Measurements from ENCODE around the gene EGLN3.
"Not testable (repeated sequence)": the region's sequence is repeated elsewhere in the genome, so short reads cannot be mapped to it uniquely, and the experiment has no call there.

Gene EGLN3

DNA sequence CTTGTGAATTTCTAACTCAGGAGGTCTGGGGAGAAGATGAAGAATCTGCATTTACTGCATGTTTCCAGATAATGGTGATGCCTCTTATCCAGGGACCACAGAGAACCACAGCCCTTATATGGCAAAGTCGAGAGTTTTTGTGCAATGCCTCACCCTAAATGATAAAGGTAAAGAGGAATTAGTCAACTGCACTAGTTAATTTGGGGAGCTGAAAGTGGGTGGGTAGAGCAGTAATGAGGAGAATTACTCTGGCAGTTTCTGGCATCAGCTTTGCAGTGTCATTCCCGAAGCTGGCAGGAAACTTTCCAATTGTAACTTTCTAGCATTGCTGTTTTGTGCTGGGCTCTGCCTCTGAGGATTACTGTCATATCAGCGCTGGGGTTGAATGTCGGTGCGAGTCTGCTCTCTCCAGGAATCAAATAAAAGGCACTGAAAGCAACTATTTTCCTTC lies 10.3 kb downstream of the EGLN3 start:
- DNase-seq (ENCODE audit: insufficient read length, low spot score) (no peak), FAIRE-seq (no peak)

DNA sequence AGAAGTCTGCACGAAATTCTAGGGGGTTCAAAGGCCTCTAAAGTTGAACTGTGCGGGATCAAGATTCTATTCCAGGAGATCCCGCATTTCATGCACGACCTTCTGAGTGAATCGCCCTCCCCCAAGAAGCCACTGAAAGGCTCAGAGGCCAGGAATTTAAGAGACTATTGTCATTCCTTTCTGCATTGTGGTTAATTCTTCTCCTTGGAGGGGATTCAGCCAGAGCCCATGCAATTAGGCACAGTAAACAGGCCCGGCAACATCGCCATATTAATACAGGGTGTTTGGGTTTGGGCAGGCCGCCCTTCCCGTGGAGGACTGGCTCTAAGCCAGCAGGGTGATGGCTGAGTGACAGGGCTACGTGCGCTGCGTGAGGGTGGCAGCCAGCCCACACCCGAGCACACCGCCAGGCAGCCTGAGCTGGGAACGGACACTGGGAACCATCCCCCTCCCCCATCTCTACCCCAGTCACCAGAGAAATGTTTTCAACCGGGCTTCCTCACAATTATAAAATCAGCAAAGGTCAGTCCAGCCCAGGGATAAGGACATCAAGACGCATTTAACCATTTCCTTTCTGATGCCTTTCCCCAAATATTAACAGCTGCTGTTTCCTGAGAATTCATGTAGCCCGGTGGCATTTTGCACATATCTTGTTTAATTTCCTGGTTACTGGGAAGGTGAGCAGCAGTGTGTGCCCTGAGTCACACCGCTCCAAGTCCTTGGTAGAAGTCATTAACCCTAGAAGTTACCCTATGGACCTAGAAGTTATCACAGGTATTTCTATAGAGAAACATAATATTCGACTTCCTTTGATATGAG lies 12.5 kb downstream of the EGLN3 start:
- DNase-seq (ENCODE audit: insufficient read length, low spot score) (no peak), FAIRE-seq (peak; percentile 40)

DNA sequence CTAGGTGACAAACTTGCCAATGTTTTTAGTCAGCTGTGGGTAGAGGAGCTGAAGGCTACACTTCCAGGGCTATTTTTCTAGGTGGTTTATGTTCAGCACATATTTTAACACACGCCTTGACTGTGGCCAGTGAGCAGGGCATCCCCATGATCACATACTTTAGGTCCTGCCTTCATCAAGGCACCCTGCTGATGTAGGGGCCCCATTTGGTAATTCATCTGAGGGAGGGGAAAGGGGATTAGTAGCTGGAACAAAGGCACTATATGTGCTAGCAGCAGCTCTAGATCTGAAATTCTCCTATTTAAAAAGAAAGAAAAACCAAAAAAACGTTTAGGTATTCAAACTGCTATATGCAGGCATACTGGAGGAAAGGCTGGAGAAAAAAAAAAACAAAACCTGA lies 14.5 kb downstream of the EGLN3 start:
- FAIRE-seq (no peak), DNase-seq (ENCODE audit: insufficient read length, low spot score) (no peak)

DNA sequence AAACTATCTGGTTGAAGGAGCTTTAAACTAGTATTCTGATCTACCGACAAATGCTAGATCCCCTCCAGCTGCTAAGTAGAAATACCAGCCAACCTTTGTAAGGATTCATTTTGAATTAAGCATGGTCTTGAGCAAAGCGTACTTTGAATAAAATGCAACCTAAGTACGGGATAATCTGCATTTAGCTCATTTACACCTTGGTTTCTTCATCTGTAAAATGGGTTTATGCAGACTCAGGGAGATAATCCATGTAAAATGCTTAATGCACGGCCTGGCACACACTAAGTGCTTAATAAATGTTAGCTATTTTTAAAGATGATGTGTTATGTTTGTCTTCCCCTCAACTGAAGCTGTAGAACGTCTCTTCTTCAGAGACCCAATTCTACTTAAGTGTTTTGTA lies 15.9 kb downstream of the EGLN3 start:
- no peak for DNase-seq (ENCODE audit: insufficient read length, low spot score)
- FAIRE-seq: no peak

DNA sequence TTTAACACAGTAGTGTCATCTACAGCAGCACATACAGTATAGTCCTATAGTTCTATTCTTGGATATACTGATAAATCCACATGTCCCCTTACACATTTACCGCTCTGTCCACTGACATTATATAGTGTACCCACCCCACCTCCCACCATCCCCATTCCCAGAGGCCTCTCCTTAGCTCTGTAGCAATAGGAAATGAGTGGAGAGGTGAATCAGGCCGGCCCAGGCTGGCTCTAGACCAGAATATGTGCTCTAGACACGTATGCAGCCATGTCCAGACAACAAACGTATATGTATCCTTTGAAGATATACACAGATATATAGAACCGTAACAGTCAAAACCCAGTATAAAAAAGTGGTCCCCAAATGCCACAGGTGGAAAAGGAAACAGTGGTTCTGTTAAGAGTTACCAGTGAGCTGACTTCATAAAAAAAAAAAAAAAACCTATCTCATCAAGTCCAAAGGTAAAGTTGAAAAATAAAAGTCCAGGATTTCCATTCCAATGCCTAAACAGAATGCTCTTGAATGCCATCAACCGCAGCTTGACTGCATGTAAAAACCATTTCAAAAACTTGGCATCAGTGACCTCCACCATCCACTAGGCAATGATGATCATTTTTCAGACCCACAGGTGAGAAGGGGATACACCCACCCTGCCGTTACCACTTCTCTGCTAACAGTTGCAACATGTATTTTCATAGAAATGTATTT lies 16.7 kb downstream of the EGLN3 start:
- FAIRE-seq: no peak
- no peak for DNase-seq (ENCODE audit: insufficient read length, low spot score)

DNA sequence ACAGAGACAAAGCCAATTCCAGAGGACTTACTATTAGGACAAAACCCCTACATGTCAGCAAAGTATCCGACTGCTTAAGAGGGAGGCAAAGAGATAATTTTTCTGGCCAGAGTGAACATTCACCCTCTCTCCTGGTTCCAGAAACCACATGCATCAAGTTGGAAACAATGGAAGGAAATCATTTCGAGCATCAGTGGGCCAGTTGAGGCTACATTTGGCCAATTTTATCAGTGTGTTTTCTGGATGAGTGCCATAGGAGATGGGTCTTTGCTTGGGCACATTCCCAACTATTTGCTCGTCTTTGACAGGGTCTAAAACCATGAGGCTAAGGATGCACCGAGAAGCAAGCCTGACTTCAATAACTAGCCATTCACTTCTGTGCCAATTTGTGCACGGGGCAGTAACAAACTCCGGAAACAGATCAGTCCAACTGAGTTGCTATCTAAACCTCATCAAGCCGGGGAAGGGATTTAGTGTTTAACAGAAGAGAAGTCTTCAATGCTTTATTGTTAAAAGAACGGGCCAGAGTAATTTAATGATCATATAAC lies 17.4 kb downstream of the EGLN3 start:
- FAIRE-seq (no peak), DNase-seq (ENCODE audit: insufficient read length, low spot score) (no peak)

DNA sequence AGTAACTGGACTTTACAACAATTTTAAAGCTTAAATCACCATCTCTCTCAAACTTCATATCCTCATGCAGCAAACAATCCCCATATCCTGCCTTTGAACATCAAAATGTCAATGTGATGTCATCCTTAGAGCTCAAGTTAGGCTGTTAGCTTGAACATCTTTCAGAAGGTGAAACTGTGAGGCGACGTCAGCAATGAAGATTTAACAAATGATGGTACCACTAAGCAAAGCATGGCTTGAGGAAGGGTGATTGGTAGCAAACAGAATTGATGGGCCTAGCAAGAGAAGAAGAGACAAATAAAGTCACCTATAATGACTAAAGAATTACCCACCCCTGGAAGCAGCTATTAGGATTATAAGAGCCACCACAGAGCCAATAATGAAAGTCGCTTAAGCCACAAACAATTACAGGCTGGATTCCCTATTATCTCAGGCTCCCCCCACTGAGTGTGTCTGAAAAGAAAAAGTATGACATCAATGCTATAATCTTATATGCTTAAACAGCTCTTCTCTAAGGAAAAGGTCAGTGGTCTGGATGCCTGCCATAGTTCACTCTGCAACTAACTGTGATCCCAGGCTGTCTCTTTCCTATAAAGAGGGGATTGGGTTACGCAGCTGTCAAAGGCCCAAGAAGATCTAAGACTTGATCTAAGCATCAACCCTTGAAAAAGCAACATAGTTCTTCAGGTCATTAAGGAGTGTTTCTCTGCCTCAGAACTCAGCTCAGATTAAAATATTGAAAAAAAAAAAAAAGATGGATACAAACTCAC lies 18.1 kb downstream of the EGLN3 start:
- FAIRE-seq (no peak), DNase-seq (ENCODE audit: insufficient read length, low spot score) (no peak)

DNA sequence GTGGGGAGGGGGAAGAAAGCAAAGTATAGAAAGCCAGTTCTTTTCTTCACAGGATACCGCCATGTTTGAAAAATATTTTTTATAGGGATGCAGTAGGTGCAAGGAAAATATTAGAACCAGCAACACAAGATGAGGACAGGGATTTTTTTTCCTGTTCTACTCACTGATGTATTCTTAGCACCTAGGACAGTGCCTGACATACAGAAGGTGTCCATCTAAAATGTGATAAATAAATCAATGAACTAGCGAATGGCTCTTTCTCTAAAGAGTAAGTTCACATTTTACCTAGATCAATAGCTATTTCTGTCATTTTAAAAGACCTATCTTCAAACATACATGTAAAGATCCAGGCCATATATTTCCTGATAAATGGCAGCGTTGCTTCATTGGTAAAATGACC lies 18.8 kb downstream of the EGLN3 start:
- no peak for FAIRE-seq
- DNase-seq (ENCODE audit: insufficient read length, low spot score): no peak

DNA sequence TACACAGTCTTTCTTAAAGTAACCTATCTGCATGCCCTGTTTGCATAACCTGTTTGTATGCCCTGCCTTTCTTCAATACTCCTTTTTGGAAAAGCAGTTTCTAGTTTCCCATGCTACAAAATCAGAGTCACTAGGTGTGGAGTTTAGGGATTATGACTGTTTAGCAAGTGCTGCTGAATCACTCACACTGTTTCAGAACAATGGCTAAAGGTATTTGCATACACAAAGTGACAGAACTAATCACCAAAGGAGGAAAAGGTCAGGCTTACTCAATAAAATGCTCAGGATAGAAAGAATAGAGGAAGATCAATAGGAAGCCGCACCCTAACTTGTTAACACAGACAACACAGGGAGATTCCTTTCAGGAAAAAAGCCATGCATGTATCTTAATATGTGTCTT lies 19.4 kb downstream of the EGLN3 start:
- FAIRE-seq: no peak
- DNase-seq (ENCODE audit: insufficient read length, low spot score): no peak

DNA sequence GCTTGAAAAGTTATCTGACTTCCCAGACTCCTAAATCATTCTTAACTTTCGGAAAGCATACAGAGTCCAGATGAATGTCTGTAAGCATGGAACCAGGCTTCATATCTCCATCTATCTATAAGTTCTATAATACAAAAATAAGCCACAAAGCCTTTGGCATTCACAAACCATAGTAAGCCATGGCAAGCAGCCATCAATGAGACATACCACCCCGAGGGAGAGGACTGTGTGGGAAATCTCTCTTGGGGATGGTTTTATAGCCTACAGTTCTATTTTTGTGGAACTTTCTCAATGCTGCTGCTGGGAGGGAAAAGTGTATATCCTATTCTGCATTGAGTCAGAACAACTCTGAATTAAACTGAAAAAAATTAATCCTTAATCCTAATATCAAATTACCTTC lies 20.4 kb downstream of the EGLN3 start:
- FAIRE-seq (no peak), DNase-seq (ENCODE audit: insufficient read length, low spot score) (no peak)

DNA sequence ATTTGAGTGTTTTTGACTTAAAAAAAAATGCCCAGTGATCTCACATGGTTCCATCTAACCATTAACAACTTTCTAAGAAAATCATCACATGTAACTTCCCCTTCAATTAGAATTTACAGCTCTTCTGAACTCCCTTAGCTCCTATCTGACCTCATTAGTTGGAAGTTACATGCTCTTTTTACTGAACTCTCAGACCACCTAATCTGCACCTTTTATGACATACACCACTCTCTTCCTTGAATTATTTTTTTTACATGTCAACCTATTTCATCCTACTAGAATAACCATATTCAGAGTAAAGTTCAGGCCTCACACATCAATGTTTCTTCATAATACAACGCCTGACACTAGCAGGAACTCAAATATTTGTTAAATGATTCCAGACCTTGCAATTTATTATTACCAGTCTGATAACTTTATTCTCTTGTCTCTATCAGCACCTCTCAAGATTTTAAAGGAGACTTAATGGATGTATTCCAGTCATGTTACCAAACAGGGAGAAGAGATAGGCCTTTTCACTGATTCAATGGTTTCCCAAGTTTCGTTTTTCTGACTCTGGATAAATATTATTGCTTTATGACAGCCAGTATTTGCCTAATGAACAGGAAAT lies 21.0 kb downstream of the EGLN3 start:
- no peak for FAIRE-seq
- no peak for DNase-seq (ENCODE audit: insufficient read length, low spot score)

DNA sequence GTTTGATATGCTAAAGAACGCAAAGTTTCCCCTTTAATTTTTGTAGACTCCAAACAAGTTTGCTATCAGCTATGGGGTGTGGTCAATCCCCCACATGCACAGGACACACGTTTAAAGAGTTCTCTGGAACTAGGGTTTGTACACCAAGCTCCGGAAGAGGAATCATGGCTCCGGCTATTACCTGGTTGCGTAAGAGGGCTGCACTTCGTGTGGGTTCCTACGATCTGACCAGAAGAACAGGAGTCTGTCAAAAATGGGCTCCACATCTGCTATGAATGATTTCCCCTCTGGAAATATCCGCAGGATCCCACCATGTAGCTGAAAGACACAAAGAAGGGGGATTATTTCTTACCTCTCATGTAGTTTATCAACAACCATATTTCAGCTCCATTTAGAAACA lies 22.0 kb downstream of the EGLN3 start:
- no peak for FAIRE-seq

DNA sequence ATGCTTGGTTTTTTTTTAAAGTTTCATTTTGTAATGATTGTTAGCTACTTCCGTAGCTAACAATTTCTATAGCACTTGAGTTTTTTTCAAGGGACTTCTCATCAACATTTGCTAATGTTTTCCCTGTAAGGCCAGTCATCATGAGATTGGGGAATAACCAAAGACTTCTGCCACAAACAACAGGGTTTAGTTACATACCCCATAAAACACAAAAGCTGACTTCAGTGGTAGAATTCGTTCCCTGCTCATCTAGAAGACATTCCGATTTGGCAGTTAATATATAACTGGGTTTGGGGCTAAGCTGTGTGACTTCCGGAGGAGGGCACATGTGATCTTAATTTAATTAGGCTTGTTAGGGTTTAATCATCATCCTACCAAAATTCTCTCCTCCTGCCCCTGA lies 22.9 kb downstream of the EGLN3 start:
- FAIRE-seq: no peak
- DNase-seq (ENCODE audit: insufficient read length, low spot score): no peak

More for the DNA sequence above, 22.0 kb downstream of the EGLN3 start:
- DNase-seq (ENCODE audit: insufficient read length, low spot score): no peak

DNA sequence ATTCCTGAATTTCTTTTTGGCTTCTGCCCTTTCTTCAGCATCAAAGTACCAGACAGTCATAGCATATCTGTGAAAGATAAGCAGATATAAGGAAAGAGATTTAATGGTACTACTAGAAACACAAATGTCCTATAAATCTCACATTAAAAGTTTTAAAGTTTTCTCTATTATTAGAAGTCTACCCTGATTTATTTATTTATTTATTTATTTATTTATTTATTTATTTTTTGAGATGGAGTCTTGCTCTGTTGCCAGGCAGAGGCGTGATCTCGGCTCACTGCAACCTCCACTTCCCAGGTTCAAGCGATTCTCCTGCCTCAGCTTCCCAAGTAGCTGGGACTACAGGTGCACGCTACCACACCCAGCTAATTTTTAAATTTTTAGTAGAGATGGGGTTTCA lies 23.9 kb downstream of the EGLN3 start:
- not testable (repeated sequence) for FAIRE-seq; DNase-seq (ENCODE audit: insufficient read length, low spot score)

DNA sequence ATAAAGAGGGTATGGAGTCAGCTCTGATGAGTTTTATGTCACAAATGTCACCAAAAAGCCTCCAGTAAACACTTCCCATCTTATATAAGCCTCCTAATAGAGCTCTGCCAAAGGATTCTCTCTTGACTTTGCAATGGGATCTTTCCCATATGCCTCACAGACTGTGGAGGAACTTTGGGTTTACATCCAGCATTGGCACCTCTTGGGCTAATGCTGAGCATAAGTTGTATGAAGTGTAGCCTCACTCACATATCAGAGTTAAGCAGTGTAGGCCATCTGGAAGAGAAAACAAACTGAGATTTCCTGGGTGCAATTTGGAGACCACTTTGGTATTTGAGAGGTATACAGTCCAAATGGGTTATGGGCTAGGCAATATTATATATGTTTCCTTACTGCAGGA lies 24.9 kb downstream of the EGLN3 start:
- DNase-seq (ENCODE audit: insufficient read length, low spot score) (no peak), FAIRE-seq (no peak)

DNA sequence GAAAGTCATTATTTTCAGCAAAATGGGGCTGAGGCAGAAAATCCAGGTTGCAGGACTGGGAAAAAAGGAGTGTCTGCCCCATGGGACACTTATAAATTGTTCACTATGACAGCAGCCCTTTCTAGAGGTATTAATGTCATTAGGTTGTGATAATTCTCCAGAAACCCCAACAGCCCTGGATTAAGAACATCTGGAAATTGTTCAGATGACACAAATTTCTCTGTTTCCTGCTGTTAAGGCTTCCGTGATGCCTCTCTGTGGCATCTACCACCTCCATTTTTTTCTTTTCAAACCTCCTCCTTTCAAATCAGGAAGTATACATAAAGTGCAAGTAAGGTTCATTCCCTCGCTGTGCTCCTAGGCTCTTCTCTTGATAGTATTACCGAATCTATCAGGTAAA lies 25.6 kb downstream of the EGLN3 start:
- no peak for FAIRE-seq
- no peak for DNase-seq (ENCODE audit: insufficient read length, low spot score)

DNA sequence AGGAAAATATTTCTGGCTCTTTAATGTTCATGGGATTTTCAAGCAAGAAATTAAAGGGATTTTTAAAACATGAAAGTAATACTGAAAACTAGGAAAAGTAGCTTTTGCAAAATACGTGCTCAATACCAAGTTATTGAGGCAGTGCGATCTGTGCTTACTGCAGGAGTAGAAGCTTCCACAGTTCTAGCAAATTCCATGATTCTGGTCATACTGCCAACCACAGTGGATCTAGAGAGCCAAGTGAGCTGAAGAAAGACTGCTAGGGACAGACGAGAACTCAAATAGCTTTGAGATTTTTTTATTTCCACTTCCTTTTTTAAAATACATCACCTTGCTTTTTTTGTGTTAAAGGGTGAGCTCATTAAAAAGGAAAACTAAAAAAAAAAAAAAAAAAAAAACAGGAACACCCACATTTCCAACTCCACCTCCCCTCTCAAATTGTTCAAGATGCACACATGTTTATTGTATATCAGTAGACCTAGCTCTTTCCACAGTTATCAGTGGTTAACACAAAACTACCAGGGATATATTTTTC lies 26.2 kb downstream of the EGLN3 start:
- no peak for FAIRE-seq
- no peak for DNase-seq (ENCODE audit: insufficient read length, low spot score)

DNA sequence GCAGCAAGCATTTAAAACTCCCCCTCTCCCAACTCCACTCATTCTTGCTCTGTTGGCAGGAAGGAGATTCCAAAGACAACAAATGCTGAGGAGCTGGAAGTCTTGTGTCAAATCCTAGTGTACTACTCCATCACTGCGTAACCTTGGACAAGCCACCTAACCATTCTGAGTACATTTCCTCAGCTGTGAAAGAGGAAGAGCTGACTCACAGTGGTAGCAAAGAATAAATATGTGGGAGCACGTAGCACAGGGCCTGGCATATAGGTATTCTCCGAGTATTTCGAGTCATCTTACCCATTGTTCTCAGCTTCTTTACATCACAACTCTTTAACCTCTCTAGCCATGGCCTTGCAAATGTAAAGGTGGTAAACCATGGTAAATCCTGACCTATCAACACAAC lies 28.7 kb downstream of the EGLN3 start:
- FAIRE-seq (no peak), DNase-seq (ENCODE audit: insufficient read length, low spot score) (no peak)

DNA sequence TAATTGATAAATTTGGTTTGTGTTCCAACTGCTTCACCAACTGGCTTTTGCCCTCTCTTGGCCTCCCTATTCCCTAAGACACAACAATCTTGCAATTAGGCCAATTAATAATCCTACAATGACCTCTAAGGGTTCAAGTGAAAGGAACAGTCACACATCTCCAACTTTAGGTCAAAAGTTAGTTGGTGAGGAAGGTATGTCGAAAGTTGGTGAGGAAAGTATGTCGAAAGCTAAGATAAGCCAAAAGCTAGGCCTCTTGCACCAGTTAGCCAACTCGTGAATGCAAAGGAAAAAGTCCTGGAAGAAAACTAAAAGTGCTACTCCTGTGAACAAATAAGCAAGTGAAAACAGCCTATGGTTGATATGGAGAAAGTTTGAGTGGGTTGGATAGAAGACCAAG lies 32.6 kb downstream of the EGLN3 start:
- no peak for DNase-seq (ENCODE audit: insufficient read length, low spot score)
- FAIRE-seq: no peak

DNA sequence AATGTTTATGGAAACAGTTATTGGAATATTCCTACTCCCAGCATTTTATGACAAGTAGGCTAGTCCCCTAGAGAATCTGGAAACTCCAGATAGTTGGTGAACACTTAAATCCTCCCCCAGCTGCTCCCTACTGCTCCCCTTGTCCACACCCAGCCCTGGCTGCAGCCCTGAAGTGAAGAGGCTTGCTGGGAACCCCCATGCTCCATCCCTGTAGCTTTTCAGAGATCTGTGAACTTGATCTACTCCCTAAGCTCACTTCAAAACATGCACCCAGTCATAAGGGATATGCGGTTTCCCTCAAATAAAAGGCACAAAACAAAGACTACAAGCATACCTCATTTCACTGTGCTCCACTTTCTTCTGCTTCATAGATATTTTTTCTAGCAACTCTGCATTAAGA lies 33.2 kb downstream of the EGLN3 start:
- DNase-seq (ENCODE audit: insufficient read length, low spot score): no peak
- FAIRE-seq: no peak

Measured in GM19239 (cell line).